Astrocyte of the cerebellum (primary cell): Measurements from ENCODE around the gene HSPB6.

Experiments used
- DNase-seq: peaks from one replicate; pipeline ENCODE4 v3.0.0-alpha.2; 2011; ENCODE audit warnings: low read depth
- H3K4me3 ChIP-seq: 2 replicates; pipeline ENCODE4 v1.5.1; 2011; ENCODE audit warnings: mild to moderate bottlenecking, low read depth, low read length, moderate library complexity
- CTCF ChIP-seq: IDR thresholded peaks from 2 replicates; pipeline ENCODE4 v1.5.1; 2012; ENCODE audit warnings: low read length, low read depth, moderate library complexity, mild to moderate bottlenecking; ENCODE audit errors: missing control alignments
- in situ Hi-C: cut with HindIII; loops from 2 replicates; pipeline ENCODE4 v1.10.0; 2017; ENCODE audit warnings: low sequenced_read_pairs

Gene HSPB6

GRCh38 chr19:35784503-35785338, 27.9 kb upstream of the HSPB6 start:
- no peak overlapping the region for H3K4me3 ChIP-seq
- TF ChIP-seq CTCF = no peak
- DNase-seq = no peak
- in situ Hi-C loops = no loop called here

- TF ChIP-seq CTCF = no peak
- in situ Hi-C loops = no loop called here
- DNase-seq = no peak
- H3K4me3 ChIP-seq = no peak overlapping the region
These were observed 26.9 kb upstream of the HSPB6 start for GRCh38 chr19:35783469-35784434.

- no peak overlapping the region for H3K4me3 ChIP-seq
- no peak for TF ChIP-seq CTCF
- no peak for DNase-seq
- in situ Hi-C loops = no loop called here
These were observed 25.8 kb upstream of the HSPB6 start for GRCh38 chr19:35782589-35782988.

- no peak for DNase-seq
- TF ChIP-seq CTCF = no peak
- in situ Hi-C loops = no loop called here
- H3K4me3 ChIP-seq = no peak overlapping the region
These were observed 24.8 kb upstream of the HSPB6 start for GRCh38 chr19:35781650-35782049.

GRCh38 chr19:35780717-35781116, 23.9 kb upstream of the HSPB6 start:
- DNase-seq = no peak
- TF ChIP-seq CTCF = no peak
- in situ Hi-C loops = no loop called here

GRCh38 chr19:35780058-35780457, 23.2 kb upstream of the HSPB6 start:
- in situ Hi-C loops = no loop called here
- H3K4me3 ChIP-seq = no peak overlapping the region
- no peak for DNase-seq
- TF ChIP-seq CTCF = no peak

More at GRCh38 chr19:35780717-35781116, 23.9 kb upstream of the HSPB6 start:
- no peak overlapping the region for H3K4me3 ChIP-seq
